GM21526 (cell line): ENCODE measurements around the gene AANAT.
"Not testable (repeated sequence)": the region's sequence is repeated elsewhere in the genome, so short reads cannot be mapped to it uniquely, and the experiment has no call there.

Experiments used
- ATAC-seq: cut with Tn5 transposase; IDR thresholded peaks from one replicate; pipeline ENCODE4 v1.9.1; 2021; ENCODE audit warnings: moderate library complexity; ENCODE audit not compliant: unreplicated experiment, low FRiP score

AANAT gene

DNA sequence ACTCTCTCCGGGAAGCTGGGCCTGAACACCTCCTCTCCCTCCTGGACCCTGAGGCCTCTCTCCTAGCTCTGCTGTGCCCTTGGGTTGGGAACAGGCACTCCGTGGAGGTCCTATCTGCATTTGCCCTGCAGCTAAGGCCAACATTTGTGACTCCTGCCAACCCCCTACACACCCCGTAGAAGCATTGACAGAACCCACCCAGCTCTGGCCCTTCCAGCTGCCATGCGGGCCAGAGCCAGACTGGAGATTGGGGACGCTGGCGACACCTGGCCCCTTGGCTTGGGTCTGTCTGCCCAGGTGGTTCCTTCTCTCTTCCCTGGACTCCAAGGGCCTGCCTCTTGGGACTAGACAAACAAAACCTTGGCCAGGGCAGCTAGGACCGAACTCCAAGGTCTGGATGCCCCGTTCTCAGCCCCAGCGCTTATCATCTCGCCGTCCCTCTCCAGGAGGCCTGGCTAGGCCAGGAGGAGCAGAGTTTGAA lies 34.5 kb downstream of the AANAT start:
- ATAC-seq = no peak

DNA sequence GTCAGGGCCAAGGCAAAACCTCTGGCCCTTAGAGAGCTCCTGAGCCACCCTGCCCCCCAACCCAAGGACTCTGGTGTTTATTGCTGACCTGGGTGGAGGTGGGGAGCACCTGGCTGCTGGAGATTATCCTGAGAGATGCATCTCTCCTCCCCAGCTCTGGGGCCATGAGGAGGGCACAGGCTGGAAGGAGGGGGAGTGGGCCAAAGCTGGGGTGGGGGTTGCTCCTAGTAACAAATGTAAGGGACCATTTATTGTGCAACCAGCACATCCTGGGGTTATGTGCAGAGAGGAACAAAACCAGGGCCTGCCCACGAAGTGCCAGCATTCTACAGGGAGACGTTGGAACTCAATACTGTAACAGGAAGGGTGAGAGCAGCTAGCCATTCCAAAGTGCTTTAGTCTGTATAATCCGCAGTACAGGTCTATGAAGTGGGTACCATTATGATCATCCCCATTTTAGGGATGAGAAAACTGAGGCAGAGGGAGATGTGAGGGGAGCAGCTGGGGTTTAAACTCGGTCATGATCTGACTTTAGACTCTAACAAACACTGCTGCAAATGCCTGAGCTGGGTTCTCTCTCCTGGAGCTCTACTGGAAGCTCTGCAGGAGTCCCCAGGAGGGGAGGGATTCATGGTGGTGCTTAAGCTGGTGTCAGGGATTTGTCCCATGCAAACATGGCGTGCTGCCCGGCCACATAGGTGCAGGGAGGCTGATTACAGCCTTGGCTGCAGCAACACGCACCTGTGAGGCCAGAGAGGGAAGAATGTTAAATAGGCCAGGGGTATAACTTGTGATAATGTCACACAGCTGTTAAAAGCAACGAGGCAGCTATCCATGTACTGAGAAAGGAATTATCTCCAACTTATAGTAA lies 35.2 kb downstream of the AANAT start:
- no peak for ATAC-seq

DNA sequence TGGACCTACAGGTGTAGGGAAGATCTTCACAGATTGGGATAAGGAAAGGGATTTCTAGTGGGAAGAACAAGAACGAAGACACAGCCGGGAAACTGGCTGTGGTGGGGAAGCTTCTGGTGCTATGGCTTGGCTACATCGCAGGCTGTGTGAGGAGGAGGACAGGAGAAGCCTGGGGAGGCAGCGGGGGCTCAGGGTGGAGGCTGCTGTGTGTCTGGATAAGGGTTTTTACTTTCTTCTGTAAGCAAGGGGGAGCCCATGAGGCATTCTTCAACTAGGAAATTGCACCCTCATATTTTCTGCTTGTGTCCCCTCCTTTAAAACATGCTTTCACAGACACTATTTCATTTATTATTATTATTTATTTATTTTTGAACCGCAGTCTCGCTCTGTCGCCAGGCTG lies 36.7 kb downstream of the AANAT start:
- no peak for ATAC-seq

DNA sequence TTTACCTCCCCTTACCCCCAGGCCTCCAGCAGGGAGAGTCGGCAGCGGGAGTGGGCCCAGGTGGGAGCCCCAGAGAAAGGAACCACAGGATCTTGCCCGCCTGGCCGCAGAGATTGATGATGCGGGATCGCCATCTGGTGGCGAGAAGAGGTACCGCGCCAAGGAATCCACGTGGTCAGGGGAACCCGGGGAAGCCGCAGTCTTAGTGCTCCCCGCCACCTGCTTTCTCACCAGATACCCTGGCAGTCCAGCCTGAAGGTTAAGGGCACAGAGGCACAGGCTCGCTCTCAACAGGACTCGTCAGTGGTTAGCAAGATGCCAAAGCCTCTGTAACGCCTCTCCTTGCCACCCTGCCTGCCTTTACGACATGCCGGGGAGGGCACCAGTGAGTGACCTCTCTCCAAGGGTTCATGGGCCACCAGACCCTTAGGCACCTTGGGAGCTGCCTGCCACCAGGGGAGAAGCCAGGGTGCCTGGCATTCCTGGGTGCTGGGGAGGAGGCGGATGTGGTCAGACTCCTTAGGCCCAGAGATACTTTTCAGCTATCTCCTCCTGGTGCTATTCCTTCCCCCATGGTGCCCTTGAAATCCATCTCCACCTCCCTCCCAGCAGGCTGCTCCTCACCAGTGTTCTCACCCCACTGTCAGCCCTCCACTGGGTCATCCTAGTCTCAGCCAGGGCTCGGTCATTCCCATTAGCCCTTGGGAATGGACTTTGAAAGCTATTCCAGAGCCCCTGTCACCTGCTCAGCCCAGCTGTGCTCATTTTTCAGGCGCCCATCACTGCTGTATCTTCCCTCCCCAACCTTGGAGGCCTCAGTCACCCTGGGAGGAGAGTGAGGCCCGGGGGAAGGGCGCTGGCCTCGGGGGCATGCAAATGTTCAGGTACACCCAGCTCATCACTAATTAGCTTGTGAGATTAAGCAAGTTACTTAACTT lies 39.3 kb downstream of the AANAT start:
- peak; percentile 56 for ATAC-seq

DNA sequence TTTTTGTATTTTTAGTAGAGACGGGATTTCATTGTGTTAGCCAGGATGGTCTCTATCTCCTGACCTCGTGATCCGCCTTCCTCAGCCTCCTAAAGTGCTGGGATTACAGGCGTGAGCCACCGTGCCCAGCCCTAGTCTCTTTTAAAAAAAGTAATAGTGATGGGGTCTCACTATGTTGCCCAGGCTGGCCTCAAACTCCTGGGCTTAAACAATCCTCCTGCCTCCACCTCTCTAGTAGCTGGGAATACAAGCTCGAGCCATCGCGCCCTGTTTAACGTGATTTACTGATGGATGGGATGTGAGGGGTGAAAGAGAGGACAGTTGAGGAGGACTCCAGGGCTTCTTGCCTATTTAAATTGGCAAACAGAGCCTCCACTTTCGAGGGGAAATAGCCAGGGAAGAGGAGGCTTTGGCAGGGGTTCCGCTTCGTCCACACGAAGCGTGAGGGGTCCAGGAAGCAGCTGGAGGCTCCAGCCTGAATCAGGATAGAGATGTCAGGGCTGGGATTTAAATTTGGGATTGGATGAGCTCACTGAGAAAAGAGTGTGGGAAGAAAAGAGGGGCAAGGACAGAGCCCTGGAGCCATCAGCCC lies 41.2 kb downstream of the AANAT start:
- ATAC-seq = not testable (repeated sequence)

DNA sequence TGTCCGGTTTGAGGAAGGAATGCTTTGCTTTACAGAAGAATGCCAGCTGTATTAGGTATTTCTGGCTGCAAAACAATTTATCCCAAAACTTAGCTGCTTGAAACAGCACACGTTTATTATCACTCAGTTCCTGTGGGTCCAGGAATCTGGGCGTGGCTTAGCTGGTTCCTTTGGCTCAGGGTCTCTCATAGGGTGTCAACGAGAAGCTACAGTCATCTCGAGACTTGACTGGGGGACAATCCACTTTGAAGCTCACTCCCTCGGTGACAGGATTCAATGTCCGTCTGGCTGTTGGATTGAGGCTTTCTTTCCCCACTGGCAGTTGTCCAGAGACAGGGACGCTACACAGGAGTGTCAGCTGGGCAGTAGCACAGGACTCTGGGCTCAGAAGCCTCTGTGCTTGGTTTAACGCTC lies 43.4 kb downstream of the AANAT start:
- ATAC-seq = no peak

DNA sequence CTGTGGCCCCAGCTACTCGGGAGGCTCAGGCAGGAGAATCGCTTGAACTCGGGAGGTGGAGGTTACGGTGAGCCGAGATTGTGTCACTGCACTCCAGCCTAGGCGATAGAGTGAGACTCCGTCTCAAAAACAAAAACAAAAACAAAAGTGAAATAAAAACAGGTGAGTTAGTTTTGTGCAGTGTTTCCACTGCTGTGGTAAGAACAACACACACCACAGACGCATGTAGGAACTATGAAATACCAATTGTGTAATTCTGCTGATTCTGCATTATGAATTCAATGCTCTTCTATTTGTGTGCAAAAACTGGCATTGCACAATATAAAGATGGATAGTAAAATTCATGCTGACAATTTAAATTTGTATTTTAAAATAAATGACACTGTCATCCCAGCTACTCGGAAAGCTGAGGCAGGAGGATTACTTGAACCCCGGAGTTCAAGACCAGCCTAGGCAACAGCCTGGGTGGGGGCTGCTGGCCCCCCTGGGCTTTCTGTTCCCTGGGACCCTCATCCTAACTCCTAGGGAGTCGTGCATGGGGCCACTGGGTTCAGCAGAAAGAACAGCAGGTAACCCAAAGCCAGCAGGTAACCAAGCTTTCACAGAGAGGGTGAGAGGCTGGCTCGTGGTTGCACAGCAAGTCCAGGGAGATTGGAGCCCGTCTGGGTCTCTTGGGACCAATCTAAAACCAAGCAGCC lies 44.4 kb downstream of the AANAT start:
- no peak for ATAC-seq

DNA sequence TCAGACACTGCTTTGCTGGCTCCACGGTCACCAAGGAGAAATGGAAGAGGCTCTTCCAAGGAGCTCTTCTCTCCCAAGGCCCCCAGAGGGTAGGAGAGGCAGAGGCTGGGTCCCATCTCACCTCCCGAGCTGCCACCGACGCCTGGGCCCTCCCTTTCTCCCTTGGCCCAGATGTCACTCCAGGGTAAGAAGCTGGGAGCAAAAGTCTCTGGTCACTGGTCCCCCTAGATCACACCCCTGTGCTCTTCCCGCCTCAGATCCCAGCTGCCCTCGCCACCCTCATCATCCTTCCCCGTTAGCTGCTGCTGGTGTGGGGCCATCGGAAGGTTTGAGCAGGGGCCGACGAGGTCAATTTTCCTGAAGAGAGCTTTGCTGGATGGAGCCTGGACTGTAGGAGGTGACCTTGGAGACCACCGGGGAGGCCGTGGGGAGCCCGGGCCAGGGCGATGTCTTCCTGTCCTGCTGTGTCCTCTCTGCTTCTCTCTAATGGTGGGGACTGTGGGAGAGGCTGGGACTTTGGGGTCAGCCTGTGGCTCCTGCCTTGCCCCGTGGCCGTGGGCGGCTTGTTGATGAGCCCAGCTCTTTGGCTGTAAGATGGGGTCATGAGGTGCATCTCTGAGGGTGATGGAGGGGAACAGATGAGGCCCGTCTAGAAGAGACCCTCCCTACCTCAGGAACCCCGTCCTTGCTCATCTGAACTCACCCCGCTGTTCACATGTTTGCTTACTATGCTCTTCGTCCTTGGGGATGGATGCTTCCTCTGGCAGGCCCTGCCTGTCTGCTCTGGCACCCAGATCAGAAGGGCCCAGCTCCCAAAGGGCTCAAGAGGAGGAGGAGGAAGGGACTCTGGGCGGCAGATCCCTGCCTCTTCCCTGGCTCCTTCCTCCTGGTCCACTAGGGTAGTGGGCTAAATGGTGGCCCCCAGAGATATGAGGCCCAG lies 45.2 kb downstream of the AANAT start:
- no peak for ATAC-seq

DNA sequence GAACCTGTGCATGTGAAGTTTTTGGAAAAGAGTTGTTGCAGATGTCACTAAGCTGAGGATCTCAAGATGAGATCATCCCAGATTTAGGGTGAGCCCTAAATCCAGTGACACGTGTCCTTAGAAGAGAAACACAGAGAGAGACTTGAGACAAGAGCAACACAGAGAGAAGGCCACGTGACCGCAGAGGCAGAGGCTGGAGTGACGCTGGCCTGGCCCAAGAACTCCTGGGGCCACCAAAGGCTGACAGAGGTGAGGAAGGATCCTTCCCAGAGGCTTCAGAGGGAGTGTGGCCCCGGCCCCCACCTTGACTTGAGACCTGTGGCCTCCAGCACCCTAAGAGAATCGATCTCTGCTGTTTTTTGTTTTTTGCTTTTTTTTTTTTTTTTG lies 45.9 kb downstream of the AANAT start:
- ATAC-seq = no peak

DNA sequence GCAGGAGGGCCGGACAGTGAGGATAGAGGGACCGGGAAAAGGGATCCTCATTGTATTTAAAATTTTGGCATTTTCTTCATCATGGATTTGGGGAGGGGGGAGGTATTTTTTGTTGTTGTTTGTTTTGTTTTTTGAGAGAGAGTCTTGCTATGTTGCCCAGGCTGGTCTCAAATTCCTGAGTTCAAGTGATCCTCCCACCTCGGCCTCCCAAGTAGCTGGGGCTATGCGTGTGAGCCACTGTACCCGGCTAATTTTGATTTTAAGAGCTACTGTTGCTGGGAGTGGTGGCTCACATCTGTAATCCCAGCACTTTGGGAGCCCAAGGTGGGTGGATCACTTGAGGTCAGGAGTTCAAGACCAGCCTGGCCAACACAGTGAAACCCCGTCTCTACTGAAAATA lies 47.0 kb downstream of the AANAT start:
- ATAC-seq = not testable (repeated sequence)

DNA sequence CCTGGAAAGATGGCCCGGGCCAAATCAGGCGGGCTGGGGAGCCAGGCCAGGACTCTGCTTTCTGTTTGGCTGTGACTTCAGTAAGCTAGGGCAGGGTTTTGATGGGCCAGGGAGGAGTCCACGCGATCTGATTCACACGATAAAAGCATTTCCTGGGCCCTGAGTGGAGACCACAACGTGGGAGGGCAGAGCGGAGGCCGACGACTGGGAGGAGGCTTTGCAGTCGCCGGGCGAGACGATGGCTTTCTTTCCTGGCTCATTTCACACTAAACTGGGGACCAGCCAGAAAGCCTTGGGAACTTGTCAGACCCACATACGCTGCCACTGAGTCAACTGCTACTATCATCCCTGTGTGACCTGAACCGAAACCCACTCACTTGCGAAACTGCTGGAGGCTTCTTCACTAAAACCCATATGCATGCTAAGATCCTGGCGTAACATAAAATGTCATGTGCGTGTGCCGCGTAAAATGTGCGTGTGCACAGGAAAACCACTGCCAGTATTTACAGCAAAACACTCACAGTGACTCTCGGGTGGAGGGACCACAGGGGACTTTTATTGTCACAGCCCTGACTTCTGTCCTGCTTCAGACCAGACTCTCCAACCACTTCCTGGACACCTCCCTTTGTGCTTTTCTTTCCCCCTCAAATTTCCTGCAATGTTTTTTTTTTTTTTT lies 48.0 kb downstream of the AANAT start:
- ATAC-seq = no peak

DNA sequence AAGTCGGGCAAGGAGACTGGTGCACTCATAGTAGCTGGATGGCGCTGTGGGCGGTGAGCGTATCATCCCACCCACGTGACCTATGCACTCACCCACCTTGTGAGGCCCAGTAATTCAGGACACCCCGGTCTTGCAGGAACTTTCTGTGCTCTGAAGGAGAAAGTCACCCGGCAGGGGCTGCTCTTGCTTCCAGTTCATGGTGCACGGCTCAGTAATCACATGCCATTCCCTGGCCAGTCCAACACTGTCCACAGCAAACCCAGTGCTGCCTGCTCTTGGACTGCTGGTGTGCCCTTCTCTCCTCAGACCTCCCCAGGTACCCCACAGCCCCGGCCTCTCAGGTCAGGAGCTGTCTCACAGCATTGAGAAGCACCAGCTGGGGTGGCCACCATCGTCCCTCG lies 50.2 kb downstream of the AANAT start:
- ATAC-seq = no peak

DNA sequence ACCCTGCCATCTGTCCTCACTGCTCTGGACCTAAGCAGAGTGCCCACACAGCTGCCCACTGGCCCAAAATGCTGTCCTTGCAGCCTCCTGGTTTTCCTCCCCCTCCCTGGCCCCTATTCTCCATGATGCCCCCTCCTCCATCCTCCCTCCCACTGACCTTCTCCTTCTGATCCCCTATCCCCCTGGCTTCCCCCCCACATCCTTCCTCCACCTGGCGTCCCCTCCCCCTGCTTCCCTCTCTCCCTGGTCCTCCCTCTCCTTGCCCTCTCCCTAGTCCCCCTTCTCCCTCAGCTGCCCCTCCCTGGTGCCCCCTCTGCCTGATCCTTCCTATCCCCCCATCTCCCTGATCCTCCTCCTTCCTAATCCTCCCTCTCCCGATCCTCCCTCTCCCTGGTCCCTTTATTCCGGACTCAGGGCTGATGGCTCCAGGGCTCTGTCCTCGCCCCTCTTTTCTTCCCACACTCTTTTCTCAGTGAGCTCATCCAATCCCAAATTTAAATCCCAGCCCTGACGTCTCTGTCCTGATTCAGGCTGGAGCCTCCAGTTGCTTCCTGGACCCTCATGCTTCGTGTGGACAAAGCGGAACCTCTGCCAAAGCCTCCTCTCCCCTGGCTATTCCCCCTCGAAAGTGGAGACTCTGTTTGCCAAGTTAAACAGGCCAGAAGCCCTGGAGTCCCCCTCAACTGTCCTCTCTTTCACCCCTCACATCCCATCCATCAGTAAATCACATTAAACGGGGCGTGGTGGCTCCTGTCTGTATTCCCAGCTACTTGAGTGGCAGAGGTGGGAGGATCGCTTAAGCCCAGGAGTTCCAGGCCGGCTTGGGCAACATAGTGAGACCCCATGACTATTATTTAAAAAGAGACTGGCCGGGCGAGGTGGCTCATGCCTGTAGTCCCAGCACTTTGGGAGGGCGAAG lies 51.9 kb downstream of the AANAT start:
- no peak for ATAC-seq
